ENCODE measurements around the gene ELAVL2. TPM values are rescaled to one million over a fixed set of nuclear protein-coding genes. Genes with fewer than 3 reads are reported as not detected.

ELAVL2 gene
- polyA plus RNA-seq, 6 donors from 2014 or later: not detected

DNA sequence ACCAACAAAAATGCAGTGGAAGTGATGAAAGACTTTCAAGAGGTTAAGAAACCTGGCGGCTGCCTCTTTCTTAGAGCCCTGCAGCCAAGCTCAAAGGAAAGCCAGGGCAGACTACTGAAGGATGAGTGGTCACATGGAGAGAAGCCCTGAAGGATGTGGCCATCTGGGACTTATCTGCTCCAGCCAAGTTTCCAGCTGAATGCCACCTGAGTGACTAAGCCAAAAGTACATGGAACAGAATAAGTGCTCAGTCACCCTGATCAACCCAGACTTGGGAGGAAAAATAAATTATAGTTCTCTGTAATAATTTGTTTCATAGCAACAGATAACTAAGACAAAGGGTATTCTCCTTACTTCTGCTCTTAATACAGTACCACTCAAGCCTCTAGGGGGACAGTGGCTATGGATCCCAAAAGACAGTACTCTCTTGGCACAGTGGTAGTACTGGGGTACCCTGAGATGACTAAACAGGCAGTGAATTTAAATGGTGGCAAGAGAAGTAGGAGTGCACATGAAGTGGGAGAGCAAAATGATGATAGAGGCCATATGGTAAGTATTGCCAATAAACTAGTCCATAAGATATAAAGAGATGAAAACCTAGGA is 182.3 kb downstream of the ELAVL2 start:
- ATAC-seq (ENCODE audit: low read depth in 2 of 2): no peak
- Mint-ChIP-seq H3K27me3 (no peaks in the 10 kb centered on the region), H3K4me3 (peak overlapping the region in 1 of 8 donors; percentile 37), H3K36me3 (no peaks in the 10 kb centered on the region), H3K4me1 (no peaks in the 10 kb centered on the region), H3K9me3 (peaks cover 3 to 12% (median 7%) of the 10 kb centered on the region in 7 donors), H3K27ac (no peak overlapping the region)
- DNase-seq: no peak

Data from naive B cell (primary cell).